GM23248 (cell line): ENCODE data around the gene SH3RF3. TPM values are rescaled to one million over a fixed set of nuclear protein-coding genes. Genes with fewer than 3 reads are reported as not detected.

ENCODE experiments used
- DNase-seq: peaks from one replicate; pipeline ENCODE4 v3.0.0-alpha.2; 2015
- H2AFZ ChIP-seq: fragments of 200-600 bp; sonication (generic); 2 replicates; pipeline ENCODE4 v1.6.1; 2016; ENCODE audit warnings: antibody characterized with exemption
- H3F3A ChIP-seq: fragments of 200-600 bp; sonication (generic); 2 replicates; pipeline ENCODE4 v1.6.1; 2016; ENCODE audit warnings: mild to moderate bottlenecking, antibody characterized with exemption, mixed run types; ENCODE audit not compliant: insufficient read depth
- H3K27ac ChIP-seq: fragments of 200-600 bp; sonication (generic); 2 replicates; pipeline ENCODE4 v1.5.1; 2016; ENCODE audit warnings: mild to moderate bottlenecking
- H3K27me3 ChIP-seq: fragments of 200-600 bp; sonication (generic); replicated peaks from 2 replicates; pipeline ENCODE4 v1.6.1; 2016; ENCODE audit warnings: mild to moderate bottlenecking; ENCODE audit not compliant: insufficient read depth
- H3K36me3 ChIP-seq: fragments of 200-600 bp; sonication (generic); 2 replicates; pipeline ENCODE4 v1.6.1; 2016; ENCODE audit warnings: low read depth, mild to moderate bottlenecking
- H3K4me1 ChIP-seq: fragments of 200-600 bp; sonication (generic); 2 replicates; pipeline ENCODE4 v1.6.1; 2016; ENCODE audit warnings: mild to moderate bottlenecking; ENCODE audit not compliant: insufficient read depth
- H3K4me2 ChIP-seq: fragments of 200-600 bp; sonication (generic); one replicate; pipeline ENCODE4 v1.6.1; 2016; ENCODE audit warnings: mild to moderate bottlenecking; ENCODE audit not compliant: unreplicated experiment
- H3K4me3 ChIP-seq: fragments of 200-600 bp; sonication (generic); 2 replicates; pipeline ENCODE4 v1.5.1; 2016; ENCODE audit warnings: mild to moderate bottlenecking
- H3K79me2 ChIP-seq: fragments of 200-600 bp; sonication (generic); 2 replicates; pipeline ENCODE4 v1.6.1; 2016; ENCODE audit warnings: mild to moderate bottlenecking; ENCODE audit not compliant: insufficient read depth
- H3K9ac ChIP-seq: fragments of 200-600 bp; sonication (generic); 2 replicates; pipeline ENCODE4 v1.6.1; 2016; ENCODE audit warnings: mild to moderate bottlenecking
- H3K9me2 ChIP-seq: fragments of 200-600 bp; sonication (generic); 2 replicates; pipeline ENCODE4 v1.6.1; 2016; ENCODE audit warnings: mixed run types, mild to moderate bottlenecking, moderate library complexity; ENCODE audit not compliant: insufficient read depth
- H3K9me3 ChIP-seq: fragments of 200-600 bp; sonication (generic); one replicate; pipeline ENCODE4 v1.6.1; 2017; ENCODE audit warnings: low read depth
- H4K20me1 ChIP-seq: fragments of 200-600 bp; sonication (generic); 2 replicates; pipeline ENCODE4 v1.6.0; 2016; ENCODE audit not compliant: insufficient read depth
- EZH2 ChIP-seq: fragments of 200-600 bp; sonication (generic); IDR thresholded peaks from 2 replicates; pipeline ENCODE4 v1.6.1; 2018; ENCODE audit warnings: antibody characterized with exemption, mild to moderate bottlenecking; ENCODE audit not compliant: insufficient read depth, poor library complexity, severe bottlenecking
- EZH2phosphoT487 ChIP-seq: fragments of 200-600 bp; sonication (generic); IDR thresholded peaks from 2 replicates; pipeline ENCODE4 v1.6.1; 2018; ENCODE audit warnings: antibody characterized with exemption, moderate library complexity, mild to moderate bottlenecking, low read depth; ENCODE audit not compliant: insufficient read depth
- WGBS, 2 experiments: methylation state at CpG; one replicate each; pipeline ENCODE4 v1.1.6; 2015 to 2017; ENCODE audit warnings: low lambda C conversion rate in 2 of 2, low coverage in 1 of 2; ENCODE audit errors: missing lambda C conversion rate in 2 of 2; 5-methylcytosine and 5-hydroxymethylcytosine counted together
- in situ Hi-C: fragments of 300-500 bp; cut with MboI; formaldehyde crosslinking; loops from 2 replicates; pipeline ENCODE4 v1.15.0; 2020
- polyA plus RNA-seq: library from polyadenylated mRNA; unstranded; fragments of >200 nt; fragmentation: Nextera tagmentation; extraction: Ambion mirVana; gene quantifications from 2 replicates; pipeline ENCODE4 v1.2.1, GENCODE V29; 2016
- total RNA-seq: library from RNA; depleted of rRNA; stranded (reverse); fragments of >200 nt; shearing (Covaris generic); gene quantifications from 2 replicates; pipeline ENCODE4 v1.2.3, GENCODE V29; 2014

The SH3RF3 gene
- total and polyA plus RNA-seq, 2 experiments from 2014 or later = 1.5 to 5.2 TPM

DNA sequence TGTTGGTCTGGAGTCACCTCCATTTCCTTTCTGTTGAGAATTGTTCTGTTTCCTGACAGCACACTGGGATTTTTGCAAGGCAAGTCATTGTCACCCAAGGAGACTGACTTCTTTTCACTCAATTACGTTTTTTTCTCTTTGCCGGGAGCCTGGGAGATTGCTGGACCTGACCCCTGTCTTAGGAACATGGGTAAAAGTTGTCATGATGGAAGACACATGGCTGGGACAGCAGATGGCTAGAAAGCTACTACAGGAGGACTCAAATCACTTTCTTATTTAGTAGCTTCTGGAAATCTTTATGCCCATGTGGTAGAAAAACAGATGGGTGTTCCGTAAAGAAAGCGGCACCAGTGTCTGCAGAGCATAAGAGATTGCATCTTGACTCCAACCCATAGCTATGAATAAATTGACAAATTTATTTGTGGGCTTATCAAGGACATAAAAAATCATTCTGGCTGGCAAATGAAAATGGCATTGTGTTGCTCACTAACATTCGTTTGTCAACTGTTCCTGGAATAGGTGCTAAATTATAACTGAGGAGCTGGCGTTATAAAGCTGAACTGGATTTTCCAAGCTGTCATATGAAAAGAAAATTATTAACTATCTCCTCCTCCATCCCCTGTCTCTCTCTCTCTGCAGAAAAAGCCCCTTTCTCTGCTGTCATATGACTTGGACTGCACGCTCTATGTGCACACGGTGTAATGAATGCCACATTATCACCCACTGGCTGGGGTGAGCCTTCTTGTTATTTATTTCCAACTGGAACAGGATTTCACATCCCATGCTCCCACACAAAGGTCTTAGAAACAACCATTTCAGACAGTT is 159.8 kb downstream of the SH3RF3 start:
- WGBS, 2 experiments = 57 to 66% methylated on average over 8 of the region's 8 CpGs
- no peak for TF ChIP-seq EZH2phosphoT487
- TF ChIP-seq EZH2 = no peak
- Histone ChIP-seq H3K9ac (no peak overlapping the region), H3K27me3 (no peaks in the 10 kb centered on the region), H3K9me2 (no peaks in the 10 kb centered on the region), H3K79me2 (peaks cover 9% of the 10 kb centered on the region; the same call in 1 of the 2 replicates), H3K9me3 (no peaks in the 10 kb centered on the region), H4K20me1 (no peaks in the 10 kb centered on the region; the same call in 1 of the 2 replicates), H3K4me3 (no peak overlapping the region), H3K27ac (no peak overlapping the region), H3F3A (no peaks in the 10 kb centered on the region), H3K4me2 (no peak overlapping the region), H2AFZ (no peak overlapping the region), H3K36me3 (no peaks in the 10 kb centered on the region), H3K4me1 (0 out of 2 replicates have a peak, but pooled peaks cover 3% of the 10 kb centered on the region)
- in situ Hi-C loops = no loop called here
- no peak for DNase-seq

DNA sequence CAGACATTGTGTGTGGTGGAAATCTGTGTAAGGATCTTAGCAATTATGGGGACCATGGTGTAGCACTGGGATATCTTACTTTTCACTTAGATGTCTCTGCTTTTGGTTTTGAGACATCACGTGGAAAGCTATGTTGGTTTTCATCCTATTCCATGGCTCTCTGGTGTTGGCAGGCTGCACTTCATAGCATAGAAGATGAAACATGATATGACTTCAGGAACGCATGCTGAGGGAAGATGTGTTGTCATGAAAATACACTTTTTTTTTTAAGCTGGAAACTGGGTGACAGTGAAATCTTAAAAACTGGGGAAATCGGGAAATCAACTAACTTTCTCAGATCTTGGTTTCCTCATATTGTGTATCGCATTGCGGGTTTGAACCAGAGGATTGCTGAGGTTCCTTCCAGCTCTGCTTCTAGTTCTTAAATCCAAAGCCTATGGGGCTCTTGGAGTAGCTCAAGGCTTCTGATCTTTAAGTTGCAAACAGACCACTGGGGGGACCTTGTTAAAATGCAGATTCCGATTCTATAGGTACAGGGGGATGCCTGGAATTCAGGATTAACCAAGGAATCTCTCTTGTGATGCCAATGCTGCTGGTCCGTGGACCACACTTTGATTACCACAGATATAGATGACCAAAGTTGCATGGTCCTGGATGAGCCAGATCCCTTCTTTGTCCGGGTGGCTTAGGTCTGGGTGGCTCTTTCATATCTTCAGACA is 160.7 kb downstream of the SH3RF3 start:
- no peak overlapping the region for H3K27ac ChIP-seq
- in situ Hi-C loops = no loop called here
- no peak overlapping the region for H3K4me2 ChIP-seq
- H3K36me3 ChIP-seq = no peaks in the 10 kb centered on the region
- TF ChIP-seq EZH2phosphoT487 = no peak
- TF ChIP-seq EZH2 = no peak
- H3K9ac ChIP-seq = no peak overlapping the region
- no peak for DNase-seq
- no peaks in the 10 kb centered on the region for H3K9me2 ChIP-seq
- H3K79me2 ChIP-seq = peaks cover 3% of the 10 kb centered on the region; the same call in 1 of the 2 replicates
- H2AFZ ChIP-seq = no peak overlapping the region
- no peaks in the 10 kb centered on the region for H3K9me3 ChIP-seq
- WGBS, 2 experiments = 85 to 93% methylated on average over 8 of the region's 8 CpGs
- H3K4me3 ChIP-seq = no peak overlapping the region
- H4K20me1 ChIP-seq = no peaks in the 10 kb centered on the region; the same call in 1 of the 2 replicates
- no peaks in the 10 kb centered on the region for H3K27me3 ChIP-seq
- 0 out of 2 replicates have a peak, but pooled peaks cover 3% of the 10 kb centered on the region for H3K4me1 ChIP-seq
- H3F3A ChIP-seq = no peaks in the 10 kb centered on the region

DNA sequence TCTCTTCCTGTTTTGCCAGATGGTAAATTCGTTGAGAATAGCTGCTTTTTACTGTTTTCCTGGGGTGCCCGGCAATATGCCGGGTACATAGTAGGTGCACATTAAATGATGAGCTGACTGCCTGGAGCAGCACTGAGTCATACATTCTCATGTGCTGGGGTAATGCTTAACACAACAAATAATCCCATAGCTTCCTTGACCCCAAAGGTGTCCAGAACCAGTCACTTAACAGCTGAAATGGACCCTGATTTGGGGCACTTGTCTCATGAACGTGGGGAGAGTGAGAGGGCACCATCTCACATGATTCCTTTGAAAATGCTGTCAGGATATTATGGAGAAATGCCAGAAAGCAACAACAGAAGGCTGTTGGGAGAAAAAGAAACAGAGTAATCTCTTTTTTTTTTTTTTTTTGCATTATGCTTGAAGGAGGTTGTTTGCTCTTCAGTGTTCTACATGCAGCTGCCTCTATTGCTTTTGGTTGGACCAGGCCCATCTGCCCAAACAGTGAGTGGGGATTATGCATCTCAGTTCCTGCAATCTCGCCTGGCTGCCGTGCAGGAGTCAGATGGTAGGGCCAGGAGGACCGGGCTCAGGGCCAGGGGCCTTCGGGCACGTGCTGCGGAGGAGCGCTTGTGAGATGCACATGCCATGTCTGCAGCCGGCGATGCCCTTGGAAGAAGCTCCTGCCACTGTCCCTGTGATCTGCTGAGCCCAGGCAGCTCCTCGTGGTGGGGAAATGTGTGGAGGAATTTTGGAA is 162.1 kb downstream of the SH3RF3 start:
- in situ Hi-C loops = no loop called here
- Histone ChIP-seq H3K79me2 (no peaks in the 10 kb centered on the region), H3K4me2 (no peak overlapping the region), H3K4me1 (0 out of 2 replicates have a peak, but pooled peaks cover 3% of the 10 kb centered on the region), H3K27me3 (no peaks in the 10 kb centered on the region), H2AFZ (no peak overlapping the region), H3K36me3 (no peaks in the 10 kb centered on the region), H3K9me3 (no peaks in the 10 kb centered on the region), H3K27ac (no peak overlapping the region), H4K20me1 (no peaks in the 10 kb centered on the region), H3K9me2 (no peaks in the 10 kb centered on the region), H3K9ac (no peak overlapping the region), H3K4me3 (no peak overlapping the region), H3F3A (no peaks in the 10 kb centered on the region)
- TF ChIP-seq EZH2 = no peak
- peak; percentile 33 for DNase-seq
- WGBS, 2 experiments = 77 to 82% methylated on average over 14 of the region's 14 CpGs

DNA sequence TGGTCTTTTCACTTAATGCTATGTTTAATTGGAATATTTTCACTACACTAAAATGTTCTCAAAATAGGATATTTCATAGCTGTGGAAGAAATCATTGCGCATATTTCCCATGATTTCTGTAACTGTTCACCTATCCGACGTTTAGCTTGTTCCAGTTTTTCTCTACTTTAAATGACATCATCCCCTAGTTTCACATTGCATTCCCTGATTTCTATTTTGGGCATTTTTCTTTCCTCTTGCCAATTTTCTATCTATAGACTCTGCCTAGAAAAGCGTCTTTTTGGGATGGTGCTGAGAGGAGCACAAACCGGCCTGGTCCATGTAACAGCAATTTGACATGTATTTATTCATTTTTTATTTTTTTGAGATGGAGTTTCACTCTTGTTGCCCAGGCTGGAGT is 163.4 kb downstream of the SH3RF3 start:
- Histone ChIP-seq H3F3A (no peaks in the 10 kb centered on the region), H2AFZ (no peak overlapping the region), H3K9me3 (no peaks in the 10 kb centered on the region), H3K4me2 (no peak overlapping the region), H3K4me1 (0 out of 2 replicates have a peak, but pooled peaks cover 3% of the 10 kb centered on the region), H3K9me2 (no peaks in the 10 kb centered on the region), H3K36me3 (no peaks in the 10 kb centered on the region), H3K9ac (no peak overlapping the region), H4K20me1 (no peaks in the 10 kb centered on the region), H3K4me3 (no peak overlapping the region), H3K27ac (no peak overlapping the region), H3K79me2 (no peaks in the 10 kb centered on the region), H3K27me3 (no peaks in the 10 kb centered on the region)
- 93 to 98% methylated on average over 5 of the region's 5 CpGs for WGBS, 2 experiments
- in situ Hi-C loops = no loop called here
- DNase-seq = no peak
- TF ChIP-seq EZH2 (no peak), EZH2phosphoT487 (no peak)
